GM21825 (cell line): ENCODE results near the gene SCN4A.
"Not testable (repeated sequence)": the region's sequence is repeated elsewhere in the genome, so short reads cannot be mapped to it uniquely, and the experiment has no call there.

Experiments used
- ATAC-seq: cut with Tn5 transposase; IDR thresholded peaks from one replicate; pipeline ENCODE4 v1.9.1; 2021; ENCODE audit warnings: mild to moderate bottlenecking, moderate library complexity; ENCODE audit not compliant: unreplicated experiment

Gene SCN4A

GRCh38 chr17:63972796-63973195 lies at the start of gene SCN4A:
TSS of gene SCN4A (minus strand) at chr17:63972918. CDS start at chr17:63972841, 77 bp downstream.
- no peak for ATAC-seq

GRCh38 chr17:64020056-64020766 lies 47.5 kb upstream of the SCN4A start, which contains the start of gene ICAM2:
TSS of gene ICAM2 (minus strand) at chr17:64020633. CDS start at chr17:64006691, 13,942 bp downstream.
- ATAC-seq = peak; percentile 52

GRCh38 chr17:64019551-64019961 lies 46.8 kb upstream of the SCN4A start:
- not testable (repeated sequence) for ATAC-seq

GRCh38 chr17:64017381-64017980 lies 44.8 kb upstream of the SCN4A start:
- no peak for ATAC-seq

- ATAC-seq = no peak
Observed at GRCh38 chr17:64016974-64017373, 44.3 kb upstream of the SCN4A start.

- no peak for ATAC-seq
Observed at GRCh38 chr17:64016231-64016784, 43.6 kb upstream of the SCN4A start.

GRCh38 chr17:64015447-64015846 lies 42.7 kb upstream of the SCN4A start:
- ATAC-seq = no peak

GRCh38 chr17:64009571-64010402 lies 37.1 kb upstream of the SCN4A start:
- ATAC-seq = no peak

GRCh38 chr17:64008830-64009229 lies 36.1 kb upstream of the SCN4A start:
- ATAC-seq = no peak

GRCh38 chr17:64008346-64008745 lies 35.6 kb upstream of the SCN4A start:
- ATAC-seq = no peak

GRCh38 chr17:64007838-64008282 lies 35.1 kb upstream of the SCN4A start:
- no peak for ATAC-seq

- ATAC-seq = not testable (repeated sequence)
Observed at GRCh38 chr17:64007089-64007837, 34.5 kb upstream of the SCN4A start.

- no peak for ATAC-seq
Observed at GRCh38 chr17:64006361-64007088, 33.8 kb upstream of the SCN4A start.

- no peak for ATAC-seq
Observed at GRCh38 chr17:64005734-64006167, 33.0 kb upstream of the SCN4A start.

- ATAC-seq = no peak
Observed at GRCh38 chr17:64004903-64005733, 32.4 kb upstream of the SCN4A start.

- ATAC-seq = no peak
Observed at GRCh38 chr17:64004218-64004770, 31.6 kb upstream of the SCN4A start.

- ATAC-seq = no peak
Observed at GRCh38 chr17:64003526-64004121, 30.9 kb upstream of the SCN4A start.
